RWPE1 (cell line): ENCODE data around the gene ELAVL1.
"Not testable (repeated sequence)": the region's sequence is repeated elsewhere in the genome, so short reads cannot be mapped to it uniquely, and the experiment has no call there.

Experiments used
- CTCF ChIA-PET: fragments of 350-600 bp; sonication (Branson Sonifier 250); formaldehyde crosslinking; extraction: SDS; loops from one replicate; lab custom pipeline; 2021; lab: Yijun Ruan, JAX
- POLR2A ChIA-PET: fragments of 400-600 bp; formaldehyde crosslinking; extraction: SDS; loops from one replicate; lab custom pipeline; 2020; ENCODE audit warnings: antibody characterized with exemption; ENCODE audit not compliant: low non-redundant PET; lab: Yijun Ruan, JAX
- DNase-seq: peaks from one replicate; pipeline ENCODE4 v3.0.0; 2012; ENCODE audit warnings: low spot score
- H3K27ac ChIP-seq: fragments of 450-650 bp; 2 replicates; pipeline ENCODE4 v1.5.1; 2017
- CTCF ChIP-seq: fragments of 450-650 bp; conservative IDR thresholded peaks from 2 replicates; pipeline ENCODE4 v1.5.1; 2017; ENCODE audit warnings: low read depth, mild to moderate bottlenecking

Gene ELAVL1

DNA sequence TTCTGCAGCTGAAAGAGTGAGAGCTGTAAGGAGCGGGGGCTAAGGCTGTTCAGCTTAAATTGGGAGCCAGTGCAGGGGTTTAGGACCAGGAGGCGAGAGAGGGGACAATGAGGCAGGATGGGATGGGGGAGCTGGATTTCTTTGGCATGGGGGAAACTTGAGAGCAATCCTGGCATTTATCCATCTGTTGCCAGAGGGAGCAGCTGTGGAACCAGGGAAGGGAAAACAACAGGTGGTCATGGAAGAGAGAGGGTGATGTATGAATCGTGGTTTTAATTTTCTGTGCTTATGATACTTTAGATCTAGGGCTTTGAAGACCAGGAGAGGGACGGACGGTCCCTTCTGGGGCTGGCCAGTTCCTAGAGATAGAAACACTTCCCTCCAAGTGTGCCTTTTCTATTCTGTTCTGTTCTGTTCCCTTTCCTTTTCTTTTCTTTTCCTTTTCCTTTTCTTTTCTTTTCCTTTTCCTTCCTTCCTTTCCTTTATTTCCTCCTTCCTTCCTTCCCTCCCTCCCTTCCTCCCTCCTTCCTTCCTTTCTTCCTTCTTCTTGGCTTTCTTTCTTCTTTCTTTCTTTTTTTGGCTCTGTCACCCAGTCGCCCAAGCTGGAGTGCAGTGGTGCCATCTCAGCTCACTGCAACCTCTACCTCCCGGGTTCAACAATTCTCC is 31.1 kb upstream of the ELAVL1 start:
- DNase-seq = no peak
- CTCF ChIA-PET = no interaction called here
- POLR2A ChIA-PET = interaction anchor here (0.6 kb wide), 1 partner anchor 425 kb away, joined by 3 read pairs; no protein-coding TSS in a partner anchor
- no peak for TF ChIP-seq CTCF
- H3K27ac ChIP-seq = no peak overlapping the region

DNA sequence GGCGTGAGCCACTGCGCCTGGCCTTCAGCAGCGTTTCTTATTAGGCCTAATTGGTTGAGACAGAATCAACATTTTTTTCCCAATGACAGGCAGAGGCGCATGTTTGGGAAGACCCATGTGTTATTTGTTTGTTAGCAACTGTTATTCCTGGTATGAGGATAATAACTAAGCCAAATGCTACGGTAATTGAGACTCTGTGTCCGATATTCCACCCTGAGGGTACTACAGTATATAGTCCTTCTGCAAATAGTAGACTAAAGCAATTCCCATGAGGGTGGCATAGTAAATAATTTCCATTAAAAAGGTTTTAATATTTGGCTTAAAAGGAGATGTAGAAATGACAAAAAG is 28.7 kb upstream of the ELAVL1 start:
- POLR2A ChIA-PET = no interaction called here
- H3K27ac ChIP-seq = no peak overlapping the region
- no peak for DNase-seq
- CTCF ChIA-PET = no interaction called here
- no peak for TF ChIP-seq CTCF

GRCh38 chr19:8033287-8034177 is 28.1 kb upstream of the ELAVL1 start:
- POLR2A ChIA-PET, H3K27ac ChIP-seq: not testable (repeated sequence)

DNA sequence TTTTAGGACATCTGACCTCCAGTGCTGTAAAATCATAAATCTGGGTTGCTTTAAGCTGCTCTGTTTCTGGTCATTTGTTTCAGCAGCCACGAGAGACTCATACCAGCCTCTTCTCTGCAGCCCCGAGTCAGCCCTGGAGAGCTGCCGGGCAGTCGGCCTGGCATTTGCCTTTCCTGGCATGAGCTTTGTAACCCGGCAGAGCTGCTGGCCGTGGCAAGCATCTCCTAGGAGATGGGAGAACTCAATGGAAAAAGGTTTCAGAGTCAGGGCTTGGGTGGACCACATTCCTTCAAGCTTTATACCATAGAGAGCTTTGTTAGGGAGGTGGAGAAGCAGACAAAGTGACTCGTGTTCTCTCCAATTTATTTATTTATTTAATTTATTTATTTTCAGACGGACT is 25.5 kb upstream of the ELAVL1 start:
- no peak overlapping the region for H3K27ac ChIP-seq
- ChIA-PET POLR2A (no interaction called here), CTCF (interaction anchor here (0.6 kb wide), 1 partner anchor 223 kb away, joined by 4 read pairs; no protein-coding TSS in a partner anchor)
- no peak for TF ChIP-seq CTCF
- DNase-seq = no peak

More at GRCh38 chr19:8033287-8034177, 28.1 kb upstream of the ELAVL1 start:
- DNase-seq, CTCF ChIA-PET: not testable (repeated sequence)

DNA sequence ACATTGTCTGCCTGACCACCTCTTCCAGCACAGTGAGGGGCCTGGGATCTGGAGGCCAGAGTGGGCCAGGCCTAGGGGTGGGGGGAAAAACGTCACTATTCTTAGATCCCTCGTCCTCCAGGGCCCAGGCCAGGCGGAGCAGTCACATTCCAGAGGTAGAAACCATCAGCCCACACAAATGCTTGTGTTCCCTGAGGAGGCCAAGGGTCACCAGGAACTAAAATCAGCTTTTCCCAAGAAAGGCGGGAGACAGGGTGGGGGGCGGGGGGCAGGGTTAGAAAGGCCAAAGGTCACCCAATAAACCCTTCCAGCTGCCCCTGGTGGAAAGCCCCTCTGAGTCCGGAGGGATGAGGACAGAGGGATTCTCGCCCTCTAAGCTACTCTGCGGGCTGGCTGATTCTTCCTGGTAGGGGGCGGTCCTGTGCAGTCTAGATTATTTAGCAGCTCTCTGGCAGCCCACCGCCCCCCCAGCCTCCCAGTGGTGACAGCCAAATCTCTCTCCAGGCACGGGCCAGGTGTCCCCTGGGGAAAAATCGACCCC is 23.6 kb upstream of the ELAVL1 start:
- TF ChIP-seq CTCF = no peak
- no peak for DNase-seq
- ChIA-PET POLR2A (no interaction called here), CTCF (interaction anchor here (0.6 kb wide), 1 partner anchor 137 kb away, joined by 4 read pairs; no protein-coding TSS in a partner anchor)
- no peak overlapping the region for H3K27ac ChIP-seq

DNA sequence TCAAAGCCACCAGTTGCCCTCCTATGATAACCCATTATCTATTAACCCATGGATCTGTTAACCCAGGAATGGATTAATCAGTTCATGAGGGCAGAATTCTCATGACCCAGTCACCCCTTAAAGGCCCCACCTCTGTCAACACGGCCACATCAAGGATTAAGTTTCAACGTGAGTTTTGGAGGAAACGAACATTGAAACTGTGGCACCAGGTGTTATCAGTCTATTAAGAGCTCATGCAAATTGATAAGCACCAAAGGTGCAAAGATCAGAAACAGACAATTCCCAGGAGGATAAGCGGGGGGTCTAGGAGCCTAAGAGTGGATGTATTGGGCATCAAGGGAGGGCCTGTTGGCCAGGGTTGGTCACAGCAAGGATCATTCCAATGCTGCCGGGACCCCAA is 19.9 kb upstream of the ELAVL1 start:
- no peak for DNase-seq
- POLR2A ChIA-PET = no interaction called here

GRCh38 chr19:8024256-8024655 is 18.8 kb upstream of the ELAVL1 start:
- POLR2A ChIA-PET, DNase-seq, H3K27ac ChIP-seq, CTCF ChIA-PET: not testable (repeated sequence)

More for the DNA sequence above, 19.9 kb upstream of the ELAVL1 start:
- no peak for TF ChIP-seq CTCF
- H3K27ac ChIP-seq = no peak overlapping the region
- CTCF ChIA-PET = interaction anchor here (0.7 kb wide), 1 partner anchor 1354 kb away, joined by 3 read pairs; no protein-coding TSS in a partner anchor
